ENCODE measurements around the gene CDC25A. TPM values are rescaled to one million over a fixed set of nuclear protein-coding genes. Genes with fewer than 3 reads are reported as not detected.

Gene CDC25A
- total and polyA plus RNA-seq, 2 of the 13 experiments (the other 11 are each of a cell fraction or from before 2014, with no cell fraction given) = 7.9 to 45.4 TPM

- TF ChIP-seq ZNF670 (CRISPR knock-in tag; IDR thresholded peaks at IDR 0.05; ENCODE audit: borderline replicate concordance) (peak; percentile 79; the same call in 1 of the 2 replicates), ZNF207 (IDR thresholded peaks at IDR 0.05; ENCODE audit: borderline replicate concordance) (no peak), MIER3 (CRISPR knock-in tag; IDR thresholded peaks at IDR 0.05; ENCODE audit: borderline replicate concordance) (peak; percentile 39; the same call in 1 of the 2 replicates), NFYB (CRISPR knock-in tag; IDR thresholded peaks at IDR 0.05) (peak; percentile 94), HDAC1 (CRISPR knock-in tag; IDR thresholded peaks at IDR 0.05) (peak; percentile 97), ZNF446 (CRISPR knock-in tag; IDR thresholded peaks at IDR 0.05) (no peak), HCFC1 (IDR thresholded peaks at IDR 0.05; ENCODE audit: low read depth, low read length) (peak; percentile 83), ZBTB38 (CRISPR knock-in tag; IDR thresholded peaks at IDR 0.05) (peak; percentile 11; the same call in 1 of the 2 replicates), ZNF724P (CRISPR knock-in tag; IDR thresholded peaks at IDR 0.05; ENCODE audit: borderline replicate concordance) (peak; percentile 75; the same call in 1 of the 2 replicates), JARID2 (CRISPR knock-in tag; IDR thresholded peaks at IDR 0.05; ENCODE audit: insufficient replicate concordance) (peak; percentile 16), ZNF652 (CRISPR knock-in tag; IDR thresholded peaks at IDR 0.05; ENCODE audit: borderline replicate concordance, low read depth) (no peak), MYNN (CRISPR knock-in tag; IDR thresholded peaks at IDR 0.05; ENCODE audit: low read depth) (0 out of 2 replicates have a peak, but pooled peaks have one; percentile 80)
- TF ChIP-seq, protein P1, sequence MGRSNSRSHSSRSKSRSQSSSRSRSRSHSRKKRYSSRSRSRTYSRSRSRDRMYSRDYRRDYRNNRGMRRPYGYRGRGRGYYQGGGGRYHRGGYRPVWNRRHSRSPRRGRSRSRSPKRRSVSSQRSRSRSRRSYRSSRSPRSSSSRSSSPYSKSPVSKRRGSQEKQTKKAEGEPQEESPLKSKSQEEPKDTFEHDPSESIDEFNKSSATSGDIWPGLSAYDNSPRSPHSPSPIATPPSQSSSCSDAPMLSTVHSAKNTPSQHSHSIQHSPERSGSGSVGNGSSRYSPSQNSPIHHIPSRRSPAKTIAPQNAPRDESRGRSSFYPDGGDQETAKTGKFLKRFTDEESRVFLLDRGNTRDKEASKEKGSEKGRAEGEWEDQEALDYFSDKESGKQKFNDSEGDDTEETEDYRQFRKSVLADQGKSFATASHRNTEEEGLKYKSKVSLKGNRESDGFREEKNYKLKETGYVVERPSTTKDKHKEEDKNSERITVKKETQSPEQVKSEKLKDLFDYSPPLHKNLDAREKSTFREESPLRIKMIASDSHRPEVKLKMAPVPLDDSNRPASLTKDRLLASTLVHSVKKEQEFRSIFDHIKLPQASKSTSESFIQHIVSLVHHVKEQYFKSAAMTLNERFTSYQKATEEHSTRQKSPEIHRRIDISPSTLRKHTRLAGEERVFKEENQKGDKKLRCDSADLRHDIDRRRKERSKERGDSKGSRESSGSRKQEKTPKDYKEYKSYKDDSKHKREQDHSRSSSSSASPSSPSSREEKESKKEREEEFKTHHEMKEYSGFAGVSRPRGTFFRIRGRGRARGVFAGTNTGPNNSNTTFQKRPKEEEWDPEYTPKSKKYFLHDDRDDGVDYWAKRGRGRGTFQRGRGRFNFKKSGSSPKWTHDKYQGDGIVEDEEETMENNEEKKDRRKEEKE (IDR thresholded peaks at IDR 0.05) = no peak
- TF ChIP-seq, protein P2, sequence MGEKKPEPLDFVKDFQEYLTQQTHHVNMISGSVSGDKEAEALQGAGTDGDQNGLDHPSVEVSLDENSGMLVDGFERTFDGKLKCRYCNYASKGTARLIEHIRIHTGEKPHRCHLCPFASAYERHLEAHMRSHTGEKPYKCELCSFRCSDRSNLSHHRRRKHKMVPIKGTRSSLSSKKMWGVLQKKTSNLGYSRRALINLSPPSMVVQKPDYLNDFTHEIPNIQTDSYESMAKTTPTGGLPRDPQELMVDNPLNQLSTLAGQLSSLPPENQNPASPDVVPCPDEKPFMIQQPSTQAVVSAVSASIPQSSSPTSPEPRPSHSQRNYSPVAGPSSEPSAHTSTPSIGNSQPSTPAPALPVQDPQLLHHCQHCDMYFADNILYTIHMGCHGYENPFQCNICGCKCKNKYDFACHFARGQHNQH (CRISPR knock-in tag; IDR thresholded peaks at IDR 0.05) = no peak; the same call in none of the 2 replicates
- TF ChIP-seq, protein P3, sequence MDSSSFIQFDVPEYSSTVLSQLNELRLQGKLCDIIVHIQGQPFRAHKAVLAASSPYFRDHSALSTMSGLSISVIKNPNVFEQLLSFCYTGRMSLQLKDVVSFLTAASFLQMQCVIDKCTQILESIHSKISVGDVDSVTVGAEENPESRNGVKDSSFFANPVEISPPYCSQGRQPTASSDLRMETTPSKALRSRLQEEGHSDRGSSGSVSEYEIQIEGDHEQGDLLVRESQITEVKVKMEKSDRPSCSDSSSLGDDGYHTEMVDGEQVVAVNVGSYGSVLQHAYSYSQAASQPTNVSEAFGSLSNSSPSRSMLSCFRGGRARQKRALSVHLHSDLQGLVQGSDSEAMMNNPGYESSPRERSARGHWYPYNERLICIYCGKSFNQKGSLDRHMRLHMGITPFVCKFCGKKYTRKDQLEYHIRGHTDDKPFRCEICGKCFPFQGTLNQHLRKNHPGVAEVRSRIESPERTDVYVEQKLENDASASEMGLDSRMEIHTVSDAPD (CRISPR knock-in tag; IDR thresholded peaks at IDR 0.05) = peak; percentile 32; the same call in 1 of the 2 replicates
- TF ChIP-seq, protein P4, sequence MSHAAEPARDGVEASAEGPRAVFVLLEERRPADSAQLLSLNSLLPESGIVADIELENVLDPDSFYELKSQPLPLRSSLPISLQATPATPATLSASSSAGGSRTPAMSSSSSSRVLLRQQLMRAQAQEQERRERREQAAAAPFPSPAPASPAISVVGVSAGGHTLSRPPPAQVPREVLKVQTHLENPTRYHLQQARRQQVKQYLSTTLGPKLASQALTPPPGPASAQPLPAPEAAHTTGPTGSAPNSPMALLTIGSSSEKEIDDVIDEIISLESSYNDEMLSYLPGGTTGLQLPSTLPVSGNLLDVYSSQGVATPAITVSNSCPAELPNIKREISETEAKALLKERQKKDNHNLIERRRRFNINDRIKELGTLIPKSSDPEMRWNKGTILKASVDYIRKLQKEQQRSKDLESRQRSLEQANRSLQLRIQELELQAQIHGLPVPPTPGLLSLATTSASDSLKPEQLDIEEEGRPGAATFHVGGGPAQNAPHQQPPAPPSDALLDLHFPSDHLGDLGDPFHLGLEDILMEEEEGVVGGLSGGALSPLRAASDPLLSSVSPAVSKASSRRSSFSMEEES (CRISPR knock-in tag; IDR thresholded peaks at IDR 0.05) = peak; percentile 14; the same call in 1 of the 2 replicates
These were observed at the start of gene CDC25A (continued) for GRCh38 chr3:48188266-48189201.
